WTC11 (cell line): ENCODE measurements around the gene PREB. TPM values are rescaled to one million over a fixed set of nuclear protein-coding genes. Genes with fewer than 3 reads are reported as not detected.

Source experiments
- ATAC-seq: fragments of 200-7000 bp; cut with Tn5 transposase; 2 replicates; pipeline ENCODE4 v1.10.0; 2021; ENCODE audit warnings: mild to moderate bottlenecking, moderate library complexity
- Bru-seq: library from RNA; stranded (reverse); fragments of 400-500 nt; gene quantifications from one replicate; lab custom pipeline; 2021; lab: Mats Ljungman, UMichigan
- CTCF ChIA-PET: fragments of 300-600 bp; sonication (Branson Sonifier 250); formaldehyde crosslinking; loops from one replicate; lab custom pipeline; 2021; ENCODE audit warnings: antibody characterized with exemption; lab: Charles Lee
- POLR2A ChIA-PET: fragments of 350-600 bp; sonication (Branson Sonifier 250); formaldehyde crosslinking; loops from one replicate; lab custom pipeline; 2021; ENCODE audit warnings: antibody characterized with exemption; lab: Charles Lee
- DNase-seq: peaks from one replicate; pipeline ENCODE4 v3.0.0; 2021; ENCODE audit warnings: low spot score
- H3K27ac Mint-ChIP-seq: 2 replicates; pipeline ENCODE4 v1.8.0; 2021; ENCODE audit warnings: mixed read lengths
- H3K27me3 Mint-ChIP-seq: 2 replicates; pipeline ENCODE4 v1.8.0; 2021; ENCODE audit warnings: low read depth, mild to moderate bottlenecking, moderate library complexity, mixed read lengths
- H3K36me3 Mint-ChIP-seq: 2 replicates; pipeline ENCODE4 v1.8.0; 2021; ENCODE audit warnings: mixed read lengths
- H3K4me1 Mint-ChIP-seq: 2 replicates; pipeline ENCODE4 v1.8.0; 2022; ENCODE audit warnings: mixed read lengths
- H3K4me3 Mint-ChIP-seq: 2 replicates; pipeline ENCODE4 v1.8.0; 2021; ENCODE audit warnings: mild to moderate bottlenecking, moderate library complexity, mixed read lengths
- H3K9me3 Mint-ChIP-seq: 2 replicates; pipeline ENCODE4 v1.8.0; 2021; ENCODE audit warnings: mixed read lengths
- ARID4B ChIP-seq: sonication (generic); formaldehyde crosslinking; IDR thresholded peaks from 2 replicates; pipeline ENCODE4 v1.8.0; 2023; ENCODE audit warnings: missing genetic modification reagents, mild to moderate bottlenecking, borderline replicate concordance
- E2F5 ChIP-seq: sonication (generic); formaldehyde crosslinking; IDR thresholded peaks from 2 replicates; pipeline ENCODE4 v1.8.1; 2022; ENCODE audit warnings: mild to moderate bottlenecking, moderate library complexity, missing genetic modification reagents
- FOXP1 ChIP-seq: sonication (generic); formaldehyde crosslinking; IDR thresholded peaks from 2 replicates; pipeline ENCODE4 v1.8.0; 2022; ENCODE audit warnings: missing genetic modification reagents, mild to moderate bottlenecking, moderate library complexity, borderline replicate concordance
- GABPB1 ChIP-seq: sonication (generic); formaldehyde crosslinking; IDR thresholded peaks from 2 replicates; pipeline ENCODE4 v1.8.1; 2023; ENCODE audit warnings: mild to moderate bottlenecking, missing genetic modification reagents
- HMGXB4 ChIP-seq: sonication (generic); formaldehyde crosslinking; IDR thresholded peaks from 2 replicates; pipeline ENCODE4 v1.8.1; 2023; ENCODE audit warnings: mild to moderate bottlenecking, moderate library complexity, missing genetic modification reagents
- JAZF1 ChIP-seq: fragments of 250-450 bp; sonication (Bioruptor Pico); IDR thresholded peaks from 2 replicates; pipeline ENCODE4 v1.9.0; 2021; ENCODE audit warnings: moderate library complexity, mild to moderate bottlenecking, inconsistent platforms
- MAX ChIP-seq: sonication (generic); formaldehyde crosslinking; IDR thresholded peaks from 2 replicates; pipeline ENCODE4 v1.8.0; 2022; ENCODE audit warnings: mild to moderate bottlenecking, missing genetic modification reagents
- MYBL2 ChIP-seq: sonication (generic); formaldehyde crosslinking; IDR thresholded peaks from 2 replicates; pipeline ENCODE4 v1.8.1; 2023; ENCODE audit warnings: mild to moderate bottlenecking, moderate library complexity, missing genetic modification reagents
- SP1 ChIP-seq: sonication (generic); formaldehyde crosslinking; conservative IDR thresholded peaks from 2 replicates; pipeline ENCODE4 v1.8.1; 2022; ENCODE audit warnings: missing genetic modification reagents
- USF1 ChIP-seq: sonication (generic); formaldehyde crosslinking; IDR thresholded peaks from 2 replicates; pipeline ENCODE4 v1.8.0; 2022; ENCODE audit warnings: mild to moderate bottlenecking, missing genetic modification reagents
- ZBTB43 ChIP-seq: sonication (generic); formaldehyde crosslinking; IDR thresholded peaks from 2 replicates; pipeline ENCODE4 v1.8.1; 2023; ENCODE audit warnings: mild to moderate bottlenecking, missing genetic modification reagents
- ZNF396 ChIP-seq: fragments of 250-450 bp; sonication (Bioruptor Pico); IDR thresholded peaks from 2 replicates; pipeline ENCODE4 v1.8.0; 2021; ENCODE audit warnings: mild to moderate bottlenecking, moderate library complexity, borderline replicate concordance
- long read RNA-seq, 3 experiments: library from RNA in 1 of 3; library from capped mRNA in 1 of 3; library from polyadenylated mRNA in 1 of 3; unstranded in 2 of 3; stranded (forward) in 1 of 3; transcript quantifications; one replicate each; pipeline ENCODE4 v2.0.0, GENCODE V29; 2021
- total RNA-seq: library from RNA; stranded (reverse); gene quantifications from 3 replicates; pipeline ENCODE4 v1.2.3, GENCODE V29; 2021

PREB gene
- total RNA-seq (56.7 to 69.2 TPM (median 56.7 TPM) in 3 replicates), Bru-seq, nascent RNA (percentile 82 among the genes with signal in this experiment)
- long read RNA-seq, experiment 1, transcript PREB-201 (9 exons, 2,166 nt), result major isoform, 262 of 341 reads
- long read RNA-seq, experiment 1, partial matches to known transcripts, result 17 of 341 reads
- long read RNA-seq, experiment 1, other reads (novel, unspliced or antisense), result 61 of 341 reads
- long read RNA-seq, experiment 2, transcript PREB-201 (9 exons, 2,166 nt), result major isoform, 39 of 89 reads
- long read RNA-seq, experiment 2, partial matches to known transcripts, result 25 of 89 reads
- long read RNA-seq, experiment 2, other reads (novel, unspliced or antisense), result 25 of 89 reads
- long read RNA-seq, experiment 3, partial matches to known transcripts, result 4 of 6 reads
- long read RNA-seq, experiment 3, other reads (novel, unspliced or antisense), result 2 of 6 reads

GRCh38 chr2:27133905-27134780 is at the start of gene PREB:
Gene PREB, minus strand, starts transcription at chr2:27134636. Its CDS starts 215 bp downstream, at chr2:27134421.
- Mint-ChIP-seq H3K9me3 (no peaks in the 10 kb centered on the region), H3K4me3 (peak within 1 kb of the TSS; percentile 90), H3K27ac (peak within 1 kb of the TSS; percentile 98), H3K27me3 (peaks cover 5% of the 10 kb centered on the region), H3K36me3 (peaks cover 21% of the 10 kb centered on the region)
- POLR2A ChIA-PET, result interaction anchor here (1.1 to 1.7 kb wide), 10 partner anchors 10 to 114 kb away, joined by 3 to 9 read pairs (median 4); partner anchors contain the start of genes ABHD1, ATRAID, CAD and CGREF1
- DNase-seq (peak; percentile 99), ATAC-seq (peak; percentile 93)
- TF ChIP-seq HMGXB4, result peak; percentile 95
- TF ChIP-seq ARID4B (CRISPR knock-in tag), result peak; percentile 34; the same call in 1 of the 2 replicates
- TF ChIP-seq SP1, result peak; percentile 63
- peak; percentile 30; the same call in 1 of the 2 replicates for TF ChIP-seq ZBTB43 (CRISPR knock-in tag)
- peak; percentile 65; the same call in 1 of the 2 replicates for TF ChIP-seq E2F5 (CRISPR knock-in tag)
- TF ChIP-seq MYBL2 (CRISPR knock-in tag), result 0 out of 2 replicates have a peak, but pooled peaks have one; percentile 53
- TF ChIP-seq USF1, result no peak
- peak; percentile 41 for TF ChIP-seq GABPB1 (CRISPR knock-in tag)
- TF ChIP-seq ZNF396 (CRISPR knock-in tag), result no peak
- TF ChIP-seq MAX, result peak; percentile 16; the same call in 1 of the 2 replicates
- TF ChIP-seq FOXP1 (CRISPR knock-in tag), result peak; percentile 50; the same call in 1 of the 2 replicates
- TF ChIP-seq JAZF1, result no peak
- TF ChIP-seq, all 79 proteins: peak for 9
- H3K4me1 Mint-ChIP-seq, result peaks cover 14% of the 10 kb centered on the region
- CTCF ChIA-PET, result interaction anchor here (0.6 to 3.3 kb wide), 42 partner anchors 11 to 172 kb away, joined by 3 to 50 read pairs (median 5); partner anchors contain the start of genes ABHD1, ATRAID, CAD and CGREF1
